AG04449 (cell line): Measurements from ENCODE around the gene ZNF609.

ENCODE experiments used
- CTCF ChIA-PET: fragments of 350-600 bp; formaldehyde crosslinking; extraction: SDS; loops from one replicate; lab custom pipeline; 2021; ENCODE audit warnings: antibody characterized with exemption; lab: Yijun Ruan, JAX
- POLR2A ChIA-PET: fragments of 400-600, 350-600 bp; formaldehyde crosslinking; extraction: SDS; loops from one replicate; lab custom pipeline; 2020; ENCODE audit warnings: antibody characterized with exemption, inconsistent platforms; lab: Yijun Ruan, JAX
- DNase-seq: peaks from one replicate; pipeline ENCODE4 v3.0.0-alpha.2; 2010; ENCODE audit warnings: low read depth, low spot score
- H3K4me3 ChIP-seq: 2 replicates; pipeline ENCODE4 v1.5.1; 2011; ENCODE audit warnings: low read depth, mild to moderate bottlenecking, control low read depth, low read length
- CTCF ChIP-seq: IDR thresholded peaks from one replicate; pipeline ENCODE4 v1.5.1; 2011; ENCODE audit warnings: mild to moderate bottlenecking, moderate library complexity, low read length, control low read depth, inconsistent platforms; ENCODE audit not compliant: insufficient read depth; ENCODE audit errors: missing control alignments

The ZNF609 gene

GRCh38 chr15:64513823-64514222, 53.4 kb downstream of the ZNF609 start:
- no peak for TF ChIP-seq CTCF
- H3K4me3 ChIP-seq: no peak overlapping the region
- POLR2A ChIA-PET: no interaction called here
- CTCF ChIA-PET: interaction anchor here (0.9 to 1.2 kb wide), 2 partner anchors 10 to 138 kb away, joined by 3 to 4 read pairs; no protein-coding TSS in a partner anchor
- no peak for DNase-seq

GRCh38 chr15:64515196-64515595, 54.8 kb downstream of the ZNF609 start:
- TF ChIP-seq CTCF: no peak
- POLR2A ChIA-PET: no interaction called here
- H3K4me3 ChIP-seq: no peak overlapping the region
- no peak for DNase-seq
- CTCF ChIA-PET: no interaction called here

GRCh38 chr15:64515825-64516224, 55.4 kb downstream of the ZNF609 start:
- DNase-seq: no peak
- CTCF ChIA-PET: interaction anchor here (1.2 kb wide), 1 partner anchor 138 kb away, joined by 3 read pairs; no protein-coding TSS in a partner anchor
- H3K4me3 ChIP-seq: no peak overlapping the region
- POLR2A ChIA-PET: no interaction called here
- TF ChIP-seq CTCF: no peak

- ChIA-PET CTCF (no interaction called here), POLR2A (no interaction called here)
- TF ChIP-seq CTCF: no peak
- no peak for DNase-seq
- no peak overlapping the region for H3K4me3 ChIP-seq
These were observed 59.5 kb downstream of the ZNF609 start for GRCh38 chr15:64519897-64520296.

- POLR2A ChIA-PET: no interaction called here
- CTCF ChIA-PET: interaction anchor here (1.1 kb wide), 1 partner anchor 13 kb away, joined by 4 read pairs; no protein-coding TSS in a partner anchor
- no peak for DNase-seq
- no peak overlapping the region for H3K4me3 ChIP-seq
- no peak for TF ChIP-seq CTCF
These were observed 60.8 kb downstream of the ZNF609 start for GRCh38 chr15:64521201-64521600.

- ChIA-PET POLR2A (no interaction called here), CTCF (no interaction called here)
- H3K4me3 ChIP-seq: no peak overlapping the region
- no peak for TF ChIP-seq CTCF
- no peak for DNase-seq
These were observed 61.4 kb downstream of the ZNF609 start for GRCh38 chr15:64521726-64522164.
